ENCODE measurements around the gene NECAP2. TPM values are rescaled to one million over a fixed set of nuclear protein-coding genes. Genes with fewer than 3 reads are reported as not detected.

The NECAP2 gene
- total and polyA plus RNA-seq, 8 donors = 25.5 to 78.1 (median 39.9) TPM

- Histone ChIP-seq H3K9me3 (no peaks in the 10 kb centered on the region), H3K36me3 (peaks cover 30 to 77% (median 71%) of the 10 kb centered on the region in 4 donors), H3K4me3 (no peak overlapping the region), H3K4me1 (peaks cover 0 to 6% (median 1%) of the 10 kb centered on the region in 4 donors), H3K27ac (no peak overlapping the region), H3K27me3 (no peaks in the 10 kb centered on the region)
- DNase-seq = no peak
- WGBS, 5 donors = 92 to 97% (median 94%) methylated on average over 3 of the region's 3 CpGs
- TF ChIP-seq POLR2AphosphoS5 (IDR thresholded peaks at IDR 0.05) (no peak), EP300 (IDR thresholded peaks at IDR 0.05) (no peak), POLR2A (IDR thresholded peaks at IDR 0.05) (no peak)
- TF ChIP-seq, protein P1, sequence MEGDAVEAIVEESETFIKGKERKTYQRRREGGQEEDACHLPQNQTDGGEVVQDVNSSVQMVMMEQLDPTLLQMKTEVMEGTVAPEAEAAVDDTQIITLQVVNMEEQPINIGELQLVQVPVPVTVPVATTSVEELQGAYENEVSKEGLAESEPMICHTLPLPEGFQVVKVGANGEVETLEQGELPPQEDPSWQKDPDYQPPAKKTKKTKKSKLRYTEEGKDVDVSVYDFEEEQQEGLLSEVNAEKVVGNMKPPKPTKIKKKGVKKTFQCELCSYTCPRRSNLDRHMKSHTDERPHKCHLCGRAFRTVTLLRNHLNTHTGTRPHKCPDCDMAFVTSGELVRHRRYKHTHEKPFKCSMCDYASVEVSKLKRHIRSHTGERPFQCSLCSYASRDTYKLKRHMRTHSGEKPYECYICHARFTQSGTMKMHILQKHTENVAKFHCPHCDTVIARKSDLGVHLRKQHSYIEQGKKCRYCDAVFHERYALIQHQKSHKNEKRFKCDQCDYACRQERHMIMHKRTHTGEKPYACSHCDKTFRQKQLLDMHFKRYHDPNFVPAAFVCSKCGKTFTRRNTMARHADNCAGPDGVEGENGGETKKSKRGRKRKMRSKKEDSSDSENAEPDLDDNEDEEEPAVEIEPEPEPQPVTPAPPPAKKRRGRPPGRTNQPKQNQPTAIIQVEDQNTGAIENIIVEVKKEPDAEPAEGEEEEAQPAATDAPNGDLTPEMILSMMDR (IDR thresholded peaks at IDR 0.05) = no peak
- intact Hi-C loops (cut with DNase I; ENCODE audit: low total_unique reads) = no loop called here
Observed at GRCh38 chr1:16461681-16462080, 21.2 kb downstream of the NECAP2 start.

DNA sequence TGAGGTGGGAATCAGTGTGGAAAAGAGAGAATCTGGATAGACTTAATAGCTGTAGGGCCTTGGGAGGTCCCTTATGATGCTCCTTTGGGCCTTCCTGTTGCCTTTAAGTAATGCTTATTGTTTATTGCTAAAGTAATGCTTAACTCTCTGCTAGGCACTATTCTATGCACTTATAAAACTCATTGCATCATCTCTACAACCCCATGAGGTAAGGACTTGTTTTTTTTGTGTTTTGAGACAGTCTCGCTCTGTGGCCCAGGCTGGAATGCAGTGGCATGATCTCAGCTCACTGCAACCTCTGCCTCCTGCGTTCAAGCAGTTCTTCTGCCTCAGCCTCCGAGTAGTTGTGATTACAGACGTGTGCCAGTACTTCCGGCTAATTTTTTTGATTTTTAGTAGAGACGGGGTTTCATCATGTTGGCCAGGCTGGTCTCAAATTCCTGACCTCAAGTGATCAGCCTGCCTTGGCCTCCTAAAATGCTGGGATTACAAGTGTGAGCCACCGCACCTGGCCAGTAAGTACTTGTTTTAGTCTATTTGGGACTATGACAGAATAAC is 22.3 kb downstream of the NECAP2 start:
- no peak for DNase-seq

GRCh38 chr1:16464917-16465625 is 24.5 kb downstream of the NECAP2 start:
- no peaks in the 10 kb centered on the region for H3K4me1 ChIP-seq
- WGBS, 5 donors = 90 to 92% (median 91%) methylated on average over 20 to 21 of the region's 21 CpGs
- TF ChIP-seq, protein P1 (IDR thresholded peaks at IDR 0.05) = no peak

More for the DNA sequence above, 22.3 kb downstream of the NECAP2 start:
- intact Hi-C loops (cut with DNase I; ENCODE audit: low total_unique reads) = no loop called here
- no peak overlapping the region for H3K27ac ChIP-seq
- WGBS, 5 donors = 91 to 95% (median 92%) methylated on average over 7 of the region's 7 CpGs
- no peaks in the 10 kb centered on the region for H3K27me3 ChIP-seq
- TF ChIP-seq, protein P1 (IDR thresholded peaks at IDR 0.05) = no peak
- TF ChIP-seq POLR2A (IDR thresholded peaks at IDR 0.05) = no peak
- TF ChIP-seq EP300 (IDR thresholded peaks at IDR 0.05) = no peak
- TF ChIP-seq POLR2AphosphoS5 (IDR thresholded peaks at IDR 0.05) = no peak
- H3K36me3 ChIP-seq = peaks cover 23 to 66% (median 60%) of the 10 kb centered on the region in 4 donors
- H3K4me1 ChIP-seq = peaks cover 0 to 6% (median 0%) of the 10 kb centered on the region in 4 donors
- H3K4me3 ChIP-seq = no peak overlapping the region
- H3K9me3 ChIP-seq = no peaks in the 10 kb centered on the region

DNA sequence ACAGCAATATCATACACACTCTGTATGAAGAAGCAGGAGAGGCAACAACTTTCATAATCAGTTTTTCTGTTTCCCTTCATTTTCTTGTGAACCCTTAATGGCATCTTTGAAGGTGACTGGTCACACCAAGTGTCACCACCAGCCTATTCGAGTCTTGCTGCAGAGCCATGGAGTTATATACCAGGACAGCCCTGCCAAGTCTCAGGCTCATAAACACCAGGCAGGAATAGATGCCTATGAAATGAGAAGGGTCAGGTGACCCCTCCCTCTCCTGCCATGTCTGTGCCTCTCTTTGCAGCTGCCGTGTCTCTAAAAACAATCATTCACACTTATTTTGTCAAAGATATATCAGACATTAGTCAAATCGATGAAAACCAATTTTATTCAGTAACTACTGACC is 28.0 kb downstream of the NECAP2 start:
- intact Hi-C loops (cut with DNase I; ENCODE audit: low total_unique reads) = no loop called here
- Histone ChIP-seq H3K27ac (no peak overlapping the region), H3K9me3 (no peaks in the 10 kb centered on the region), H3K4me1 (no peaks in the 10 kb centered on the region), H3K36me3 (peaks cover 12 to 29% (median 23%) of the 10 kb centered on the region in 4 donors), H3K27me3 (no peaks in the 10 kb centered on the region), H3K4me3 (no peak overlapping the region)
- 74 to 97% (median 84%) methylated on average over 3 of the region's 3 CpGs for WGBS, 5 donors
- no peak for DNase-seq
- TF ChIP-seq POLR2AphosphoS5 (IDR thresholded peaks at IDR 0.05) = no peak
- TF ChIP-seq POLR2A (IDR thresholded peaks at IDR 0.05) = no peak
- no peak for TF ChIP-seq EP300 (IDR thresholded peaks at IDR 0.05)
- TF ChIP-seq, protein P1 (IDR thresholded peaks at IDR 0.05) = no peak

More at GRCh38 chr1:16464917-16465625, 24.5 kb downstream of the NECAP2 start:
- H3K9me3 ChIP-seq = no peaks in the 10 kb centered on the region
- peaks cover 1 to 43% (median 37%) of the 10 kb centered on the region in 4 donors for H3K36me3 ChIP-seq
- H3K27me3 ChIP-seq = no peaks in the 10 kb centered on the region
- intact Hi-C loops (cut with DNase I; ENCODE audit: low total_unique reads) = no loop called here
- DNase-seq = no peak
- no peak overlapping the region for H3K4me3 ChIP-seq
- no peak overlapping the region for H3K27ac ChIP-seq

All from stomach (tissue), 9 donors.